HepG2 (cell line): ENCODE data around the gene HMGN4. TPM values are rescaled to one million over a fixed set of nuclear protein-coding genes. Genes with fewer than 3 reads are reported as not detected.

Experiments
- ARID4A ChIP-seq: sonication (generic); formaldehyde crosslinking; IDR thresholded peaks from 2 replicates; pipeline ENCODE4 v1.5.0; 2020; ENCODE audit warnings: mild to moderate bottlenecking, missing genetic modification reagents, borderline replicate concordance
- DR1 ChIP-seq: sonication (generic); formaldehyde crosslinking; IDR thresholded peaks from 2 replicates; pipeline ENCODE4 v1.8.0; 2021; ENCODE audit warnings: mild to moderate bottlenecking, missing genetic modification reagents, inconsistent platforms
- GATAD1 ChIP-seq: IDR thresholded peaks from 2 replicates; pipeline ENCODE4 v1.6.1; 2016; ENCODE audit warnings: missing genetic modification reagents, missing compliant biosample characterization
- GTF3A ChIP-seq: sonication (generic); formaldehyde crosslinking; conservative IDR thresholded peaks from 2 replicates; pipeline ENCODE4 v1.4.0; 2020; ENCODE audit warnings: mild to moderate bottlenecking, missing genetic modification reagents
- HOXD1 ChIP-seq: sonication (generic); formaldehyde crosslinking; IDR thresholded peaks from 2 replicates; pipeline ENCODE4 v1.5.0; 2020; ENCODE audit warnings: missing genetic modification reagents
- KMT2B ChIP-seq: IDR thresholded peaks from 2 replicates; pipeline ENCODE4 v1.6.1; 2016; ENCODE audit warnings: missing genetic modification reagents, missing compliant biosample characterization
- NBN ChIP-seq: fragments of 450-650 bp; conservative IDR thresholded peaks from 2 replicates; pipeline ENCODE4 v1.6.1; 2017
- NFYB ChIP-seq: sonication (generic); formaldehyde crosslinking; IDR thresholded peaks from 2 replicates; pipeline ENCODE4 v1.4.0; 2020; ENCODE audit warnings: missing genetic modification reagents
- NONO ChIP-seq, 2 experiments: fragments of 450-650 bp in 1 of 2; sonication (generic) in 1 of 2; formaldehyde crosslinking in 1 of 2; IDR thresholded peaks in 1 of 2; conservative IDR thresholded peaks in 1 of 2; 2 replicates each; pipeline versions ENCODE4 v1.6.1 to v1.8.0; 2017 to 2022; ENCODE audit warnings: mild to moderate bottlenecking in 1 of 2, missing genetic modification reagents in 1 of 2, moderate library complexity in 1 of 2
- PTBP1 ChIP-seq: fragments of 200-400 bp; formaldehyde crosslinking; IDR thresholded peaks from 2 replicates; pipeline ENCODE4 v1.6.1; 2018; ENCODE audit warnings: low read length, low read depth; ENCODE audit not compliant: poor library complexity, severe bottlenecking
- RAD51 ChIP-seq: fragments of 450-650 bp; IDR thresholded peaks from 2 replicates; pipeline ENCODE4 v1.6.1; 2016; ENCODE audit warnings: borderline replicate concordance
- RARA ChIP-seq: IDR thresholded peaks from 2 replicates; pipeline ENCODE4 v1.6.1; 2016; ENCODE audit warnings: missing genetic modification reagents, missing compliant biosample characterization
- ZFP62 ChIP-seq: sonication (generic); formaldehyde crosslinking; IDR thresholded peaks from 2 replicates; pipeline ENCODE4 v1.4.0; 2020; ENCODE audit warnings: missing genetic modification reagents
- ZFY ChIP-seq: sonication (generic); formaldehyde crosslinking; IDR thresholded peaks from 2 replicates; pipeline ENCODE4 v1.4.0; 2020; ENCODE audit warnings: missing genetic modification reagents
- ZNF224 ChIP-seq: sonication (generic); formaldehyde crosslinking; IDR thresholded peaks from 2 replicates; pipeline ENCODE4 v1.5.0; 2020; ENCODE audit warnings: mild to moderate bottlenecking, missing genetic modification reagents
- ZNF282 ChIP-seq: fragments of 450-650 bp; IDR thresholded peaks from 2 replicates; pipeline ENCODE4 v1.6.1; 2018; ENCODE audit not compliant: partially characterized antibody
- ZNF33B ChIP-seq: sonication (generic); formaldehyde crosslinking; IDR thresholded peaks from 2 replicates; pipeline ENCODE4 v1.5.1; 2020; ENCODE audit warnings: mild to moderate bottlenecking, missing genetic modification reagents
- ZNF354B ChIP-seq: sonication (generic); formaldehyde crosslinking; IDR thresholded peaks from 2 replicates; pipeline ENCODE4 v1.8.0; 2022; ENCODE audit warnings: mild to moderate bottlenecking, missing genetic modification reagents
- ZNF382 ChIP-seq: sonication (generic); formaldehyde crosslinking; IDR thresholded peaks from 2 replicates; pipeline ENCODE4 v1.5.0; 2020; ENCODE audit warnings: missing genetic modification reagents, mild to moderate bottlenecking, borderline replicate concordance
- ZNF432 ChIP-seq: sonication (generic); formaldehyde crosslinking; IDR thresholded peaks from 2 replicates; pipeline ENCODE4 v1.5.0; 2020; ENCODE audit warnings: missing genetic modification reagents, mild to moderate bottlenecking, borderline replicate concordance
- ZNF543 ChIP-seq: sonication (generic); formaldehyde crosslinking; IDR thresholded peaks from 2 replicates; pipeline ENCODE4 v1.4.0; 2020; ENCODE audit warnings: mild to moderate bottlenecking, missing genetic modification reagents
- ZNF709 ChIP-seq: sonication (generic); formaldehyde crosslinking; IDR thresholded peaks from 2 replicates; pipeline ENCODE4 v1.5.0; 2020; ENCODE audit warnings: mild to moderate bottlenecking, missing genetic modification reagents
- ZNF713 ChIP-seq: sonication (generic); formaldehyde crosslinking; IDR thresholded peaks from 2 replicates; pipeline ENCODE4 v1.4.0; 2020; ENCODE audit warnings: mild to moderate bottlenecking, missing genetic modification reagents
- ZNF788 ChIP-seq: sonication (generic); formaldehyde crosslinking; IDR thresholded peaks from 2 replicates; pipeline ENCODE4 v1.5.0; 2020; ENCODE audit warnings: mild to moderate bottlenecking, missing genetic modification reagents, borderline replicate concordance
- ZZZ3 ChIP-seq: sonication (generic); formaldehyde crosslinking; IDR thresholded peaks from 2 replicates; pipeline ENCODE4 v1.4.0; 2020; ENCODE audit warnings: missing genetic modification reagents, mild to moderate bottlenecking, borderline replicate concordance
- polyA plus RNA-seq, 8 experiments: library from polyadenylated mRNA; depleted of rRNA in 3 of 8; stranded (reverse) in 7 of 8; unstranded in 1 of 8; fragments of >200 nt; fragmentation: Illumina TruSeq in 4 of 8; extraction: Trizol in 4 of 8; gene quantifications; 2 replicates each; pipeline versions ENCODE4 v1.2.1 to v1.2.3, GENCODE V29; 2011 to 2016; ENCODE audit warnings: low read depth in 4 of 8, missing spikeins in 1 of 8, mixed read lengths in 1 of 8; ENCODE audit not compliant: insufficient read depth in 1 of 8
- total RNA-seq, 5 experiments: library from RNA; depleted of rRNA; stranded (reverse); fragments of >200 nt; fragmentation: Illumina TruSeq; extraction: Trizol; gene quantifications; 2 replicates each; pipeline ENCODE4 v1.2.3, GENCODE V29; 2016; ENCODE audit warnings: low read depth in 1 of 5
- TF ChIP-seq, protein P1 (sequence below): sonication (generic); formaldehyde crosslinking; IDR thresholded peaks from 2 replicates; pipeline ENCODE4 v1.4.0; 2020; ENCODE audit warnings: mild to moderate bottlenecking, low read depth, missing genetic modification reagents
- TF ChIP-seq, protein P2 (sequence below): IDR thresholded peaks from 2 replicates; pipeline ENCODE4 v1.6.1; 2016; ENCODE audit warnings: low read depth

Gene HMGN4
- total and polyA plus RNA-seq, 2 of the 13 experiments (the other 11 are each of a cell fraction or from before 2014, with no cell fraction given): 39.9 to 52.1 TPM

GRCh38 chr6:26514984-26515383 lies 23.2 kb upstream of the HMGN4 start (continued):
- TF ChIP-seq GATAD1 (CRISPR knock-in tag): peak; percentile 63
- TF ChIP-seq KMT2B: no peak
- no peak for TF ChIP-seq ZNF709 (CRISPR knock-in tag)
- TF ChIP-seq ZNF224 (CRISPR knock-in tag): no peak
- TF ChIP-seq NBN: no peak
- no peak for TF ChIP-seq ZZZ3 (CRISPR knock-in tag)
- TF ChIP-seq ARID4A (CRISPR knock-in tag): peak; percentile 22; the same call in 1 of the 2 replicates
- TF ChIP-seq NFYB (CRISPR knock-in tag): no peak
- TF ChIP-seq ZNF788 (CRISPR knock-in tag): no peak
- 0 out of 2 replicates have a peak, but pooled peaks have one; percentile 21 for TF ChIP-seq ZFY (CRISPR knock-in tag)
- no peak for TF ChIP-seq ZNF713 (CRISPR knock-in tag)
- TF ChIP-seq RAD51: no peak
- TF ChIP-seq ZNF282: no peak
- no peak for TF ChIP-seq NONO (IDR thresholded peaks at IDR 0.05)
- no peak for TF ChIP-seq NONO (CRISPR knock-in tag; conservative IDR thresholded peaks at IDR 0.05)
- no peak for TF ChIP-seq ZNF354B
- no peak for TF ChIP-seq HOXD1 (CRISPR knock-in tag)
- TF ChIP-seq, protein P1, sequence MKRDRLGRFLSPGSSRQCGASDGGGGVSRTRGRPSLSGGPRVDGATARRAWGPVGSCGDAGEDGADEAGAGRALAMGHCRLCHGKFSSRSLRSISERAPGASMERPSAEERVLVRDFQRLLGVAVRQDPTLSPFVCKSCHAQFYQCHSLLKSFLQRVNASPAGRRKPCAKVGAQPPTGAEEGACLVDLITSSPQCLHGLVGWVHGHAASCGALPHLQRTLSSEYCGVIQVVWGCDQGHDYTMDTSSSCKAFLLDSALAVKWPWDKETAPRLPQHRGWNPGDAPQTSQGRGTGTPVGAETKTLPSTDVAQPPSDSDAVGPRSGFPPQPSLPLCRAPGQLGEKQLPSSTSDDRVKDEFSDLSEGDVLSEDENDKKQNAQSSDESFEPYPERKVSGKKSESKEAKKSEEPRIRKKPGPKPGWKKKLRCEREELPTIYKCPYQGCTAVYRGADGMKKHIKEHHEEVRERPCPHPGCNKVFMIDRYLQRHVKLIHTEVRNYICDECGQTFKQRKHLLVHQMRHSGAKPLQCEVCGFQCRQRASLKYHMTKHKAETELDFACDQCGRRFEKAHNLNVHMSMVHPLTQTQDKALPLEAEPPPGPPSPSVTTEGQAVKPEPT: no peak
- TF ChIP-seq, protein P2, sequence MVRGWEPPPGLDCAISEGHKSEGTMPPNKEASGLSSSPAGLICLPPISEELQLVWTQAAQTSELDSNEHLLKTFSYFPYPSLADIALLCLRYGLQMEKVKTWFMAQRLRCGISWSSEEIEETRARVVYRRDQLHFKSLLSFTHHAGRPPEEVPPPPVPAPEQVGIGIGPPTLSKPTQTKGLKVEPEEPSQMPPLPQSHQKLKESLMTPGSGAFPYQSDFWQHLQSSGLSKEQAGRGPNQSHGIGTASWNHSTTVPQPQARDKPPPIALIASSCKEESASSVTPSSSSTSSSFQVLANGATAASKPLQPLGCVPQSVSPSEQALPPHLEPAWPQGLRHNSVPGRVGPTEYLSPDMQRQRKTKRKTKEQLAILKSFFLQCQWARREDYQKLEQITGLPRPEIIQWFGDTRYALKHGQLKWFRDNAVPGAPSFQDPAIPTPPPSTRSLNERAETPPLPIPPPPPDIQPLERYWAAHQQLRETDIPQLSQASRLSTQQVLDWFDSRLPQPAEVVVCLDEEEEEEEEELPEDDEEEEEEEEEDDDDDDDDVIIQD (CRISPR knock-in tag): peak; percentile 99
- TF ChIP-seq DR1 (CRISPR knock-in tag): no peak
- TF ChIP-seq ZFP62: no peak
- no peak for TF ChIP-seq ZNF382 (CRISPR knock-in tag)
- no peak for TF ChIP-seq PTBP1
- no peak for TF ChIP-seq ZNF543
- no peak for TF ChIP-seq ZNF432 (CRISPR knock-in tag)
- peak; percentile 62 for TF ChIP-seq RARA (CRISPR knock-in tag)
- no peak for TF ChIP-seq GTF3A (CRISPR knock-in tag)
- no peak for TF ChIP-seq ZNF33B (CRISPR knock-in tag)
